SK-N-SH treated with all-trans-retinoic acid at 6 μM for 48 hours (cell line): ENCODE measurements around the gene SNAPC5.

Experiments
- ATAC-seq: fragments of 200-7000 bp; cut with Tn5 transposase; 3 replicates; pipeline ENCODE4 v1.9.1; 2020; ENCODE audit warnings: mild to moderate bottlenecking, moderate library complexity
- ARNTL ChIP-seq: fragments of 450-650 bp; formaldehyde crosslinking; IDR thresholded peaks from 2 replicates; pipeline ENCODE4 v1.5.0; 2020; ENCODE audit warnings: low read depth, mild to moderate bottlenecking, moderate library complexity, borderline replicate concordance
- CREB5 ChIP-seq: fragments of 250-450 bp; sonication (Bioruptor Pico); IDR thresholded peaks from 2 replicates; pipeline ENCODE4 v1.5.1; 2020; ENCODE audit warnings: low read depth, mild to moderate bottlenecking, moderate library complexity
- CSRNP3 ChIP-seq: fragments of 250-450 bp; sonication (Bioruptor Pico); IDR thresholded peaks from 2 replicates; pipeline ENCODE4 v1.5.1; 2021; ENCODE audit warnings: mild to moderate bottlenecking, moderate library complexity
- ESRRG ChIP-seq: fragments of 250-450 bp; sonication (Bioruptor Pico); IDR thresholded peaks from 2 replicates; pipeline ENCODE4 v1.6.1; 2021; ENCODE audit warnings: mild to moderate bottlenecking
- GLIS3 ChIP-seq: fragments of 250-450 bp; sonication (Bioruptor Pico); IDR thresholded peaks from 2 replicates; pipeline ENCODE4 v1.5.0; 2020; ENCODE audit warnings: mild to moderate bottlenecking, moderate library complexity
- ISL1 ChIP-seq: fragments of 250-450 bp; sonication (Bioruptor Pico); IDR thresholded peaks from 2 replicates; pipeline ENCODE4 v2.1.2; 2022; ENCODE audit warnings: mild to moderate bottlenecking, moderate library complexity
- OSR1 ChIP-seq: fragments of 250-450 bp; sonication (Bioruptor Pico); IDR thresholded peaks from 2 replicates; pipeline ENCODE4 v1.8.0; 2022; ENCODE audit warnings: moderate library complexity, mild to moderate bottlenecking, inconsistent platforms
- PPARA ChIP-seq: fragments of 250-450 bp; sonication (Bioruptor Pico); IDR thresholded peaks from 2 replicates; pipeline ENCODE4 v1.5.0; 2020; ENCODE audit warnings: mild to moderate bottlenecking, borderline replicate concordance
- SNAI2 ChIP-seq: fragments of 250-450 bp; sonication (Bioruptor Pico); IDR thresholded peaks from 2 replicates; pipeline ENCODE4 v1.5.0; 2020; ENCODE audit warnings: mild to moderate bottlenecking, moderate library complexity
- TCF4 ChIP-seq: fragments of 250-450 bp; sonication (Bioruptor Pico); IDR thresholded peaks from 2 replicates; pipeline ENCODE4 v1.8.0; 2021; ENCODE audit warnings: mild to moderate bottlenecking, moderate library complexity, borderline replicate concordance
- TOX ChIP-seq: fragments of 250-450 bp; sonication (Bioruptor Pico); IDR thresholded peaks from 2 replicates; pipeline ENCODE4 v1.8.0; 2021; ENCODE audit warnings: mild to moderate bottlenecking, moderate library complexity, borderline replicate concordance
- TSHZ2 ChIP-seq: fragments of 250-450 bp; sonication (Bioruptor Pico); IDR thresholded peaks from 2 replicates; pipeline ENCODE4 v1.5.0; 2020; ENCODE audit warnings: mild to moderate bottlenecking, moderate library complexity
- ZC3H10 ChIP-seq: fragments of 250-450 bp; sonication (Bioruptor Pico); IDR thresholded peaks from 2 replicates; pipeline ENCODE4 v1.5.1; 2021; ENCODE audit warnings: mild to moderate bottlenecking, moderate library complexity
- ZFP3 ChIP-seq: fragments of 250-450 bp; sonication (Bioruptor Pico); IDR thresholded peaks from 2 replicates; pipeline ENCODE4 v1.5.0; 2020; ENCODE audit warnings: mild to moderate bottlenecking, moderate library complexity
- ZFP30 ChIP-seq: fragments of 450-650 bp; formaldehyde crosslinking; IDR thresholded peaks from 2 replicates; pipeline ENCODE4 v1.5.0; 2022; ENCODE audit warnings: mild to moderate bottlenecking, moderate library complexity
- ZNF70 ChIP-seq: fragments of 450-650 bp; formaldehyde crosslinking; IDR thresholded peaks from 2 replicates; pipeline ENCODE4 v1.5.0; 2020; ENCODE audit warnings: mild to moderate bottlenecking, moderate library complexity
- ZNF8 ChIP-seq: fragments of 450-650 bp; formaldehyde crosslinking; IDR thresholded peaks from 2 replicates; pipeline ENCODE4 v1.5.0; 2020; ENCODE audit warnings: mild to moderate bottlenecking, moderate library complexity
- TF ChIP-seq, protein P1 (sequence below): fragments of 250-450 bp; sonication (Bioruptor Pico); IDR thresholded peaks from 2 replicates; pipeline ENCODE4 v1.8.0; 2021; ENCODE audit warnings: low read depth, mild to moderate bottlenecking, moderate library complexity, borderline replicate concordance
- TF ChIP-seq, protein P2 (sequence below): fragments of 250-450 bp; sonication (Bioruptor Pico); IDR thresholded peaks from 2 replicates; pipeline ENCODE4 v1.8.0; 2020; ENCODE audit warnings: mild to moderate bottlenecking, moderate library complexity, borderline replicate concordance

SNAPC5 gene

GRCh38 chr15:66498501-66499386 is 1.2 kb upstream of the SNAPC5 start:
- TF ChIP-seq ESRRG (0 out of 2 replicates have a peak, but pooled peaks have one; percentile 10), ISL1 (CRISPR knock-in tag) (no peak), TSHZ2 (CRISPR knock-in tag) (no peak)
- ATAC-seq, result 0 out of 3 replicates have a peak, but pooled peaks have one; percentile 5

- TF ChIP-seq CSRNP3 (CRISPR knock-in tag) (no peak), GLIS3 (CRISPR knock-in tag) (no peak), TOX (CRISPR knock-in tag) (no peak), TCF4 (CRISPR knock-in tag) (no peak), ZFP3 (CRISPR knock-in tag) (no peak), ZFP30 (CRISPR knock-in tag) (no peak), ZNF8 (CRISPR knock-in tag) (no peak), ISL1 (CRISPR knock-in tag) (no peak), ZNF70 (CRISPR knock-in tag) (no peak), ESRRG (no peak), SNAI2 (CRISPR knock-in tag) (no peak), CREB5 (no peak), ZC3H10 (CRISPR knock-in tag) (no peak), TSHZ2 (CRISPR knock-in tag) (no peak), PPARA (CRISPR knock-in tag) (no peak), OSR1 (no peak), ARNTL (CRISPR knock-in tag) (no peak)
- TF ChIP-seq, protein P1, sequence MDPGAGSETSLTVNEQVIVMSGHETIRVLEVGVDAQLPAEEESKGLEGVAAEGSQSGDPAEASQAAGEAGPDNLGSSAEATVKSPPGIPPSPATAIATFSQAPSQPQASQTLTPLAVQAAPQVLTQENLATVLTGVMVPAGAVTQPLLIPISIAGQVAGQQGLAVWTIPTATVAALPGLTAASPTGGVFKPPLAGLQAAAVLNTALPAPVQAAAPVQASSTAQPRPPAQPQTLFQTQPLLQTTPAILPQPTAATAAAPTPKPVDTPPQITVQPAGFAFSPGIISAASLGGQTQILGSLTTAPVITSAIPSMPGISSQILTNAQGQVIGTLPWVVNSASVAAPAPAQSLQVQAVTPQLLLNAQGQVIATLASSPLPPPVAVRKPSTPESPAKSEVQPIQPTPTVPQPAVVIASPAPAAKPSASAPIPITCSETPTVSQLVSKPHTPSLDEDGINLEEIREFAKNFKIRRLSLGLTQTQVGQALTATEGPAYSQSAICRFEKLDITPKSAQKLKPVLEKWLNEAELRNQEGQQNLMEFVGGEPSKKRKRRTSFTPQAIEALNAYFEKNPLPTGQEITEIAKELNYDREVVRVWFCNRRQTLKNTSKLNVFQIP (CRISPR knock-in tag), result no peak
- TF ChIP-seq, protein P2, sequence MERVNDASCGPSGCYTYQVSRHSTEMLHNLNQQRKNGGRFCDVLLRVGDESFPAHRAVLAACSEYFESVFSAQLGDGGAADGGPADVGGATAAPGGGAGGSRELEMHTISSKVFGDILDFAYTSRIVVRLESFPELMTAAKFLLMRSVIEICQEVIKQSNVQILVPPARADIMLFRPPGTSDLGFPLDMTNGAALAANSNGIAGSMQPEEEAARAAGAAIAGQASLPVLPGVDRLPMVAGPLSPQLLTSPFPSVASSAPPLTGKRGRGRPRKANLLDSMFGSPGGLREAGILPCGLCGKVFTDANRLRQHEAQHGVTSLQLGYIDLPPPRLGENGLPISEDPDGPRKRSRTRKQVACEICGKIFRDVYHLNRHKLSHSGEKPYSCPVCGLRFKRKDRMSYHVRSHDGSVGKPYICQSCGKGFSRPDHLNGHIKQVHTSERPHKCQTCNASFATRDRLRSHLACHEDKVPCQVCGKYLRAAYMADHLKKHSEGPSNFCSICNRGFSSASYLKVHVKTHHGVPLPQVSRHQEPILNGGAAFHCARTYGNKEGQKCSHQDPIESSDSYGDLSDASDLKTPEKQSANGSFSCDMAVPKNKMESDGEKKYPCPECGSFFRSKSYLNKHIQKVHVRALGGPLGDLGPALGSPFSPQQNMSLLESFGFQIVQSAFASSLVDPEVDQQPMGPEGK (CRISPR knock-in tag), result no peak
- TF ChIP-seq, all 23 proteins: peak for 0
- peak; percentile 37 for ATAC-seq
Observed at GRCh38 chr15:66496951-66497501, 536 bp downstream of the SNAPC5 start.
